Natural killer cell treated with Interleukin-12 subunit alpha and Interleukin-12 subunit beta and Interleukin-15 and Interleukin-18, amount 100 ng/mL, for 72 hours (primary cell): ENCODE data around the gene SPNS2. TPM values are rescaled to one million over a fixed set of nuclear protein-coding genes. Genes with fewer than 3 reads are reported as not detected.

Source experiments
- ATAC-seq, 2 donors: fragments of 150-1000 bp; cut with Tn5 transposase in 1 of 2; sonication (Bioruptor Pico), chemical (Tn5 transposase) in 1 of 2; 2 replicates each; pipeline ENCODE4 v1.10.0; 2021
- DNase-seq: peaks from one replicate; pipeline ENCODE4 v3.0.0; 2022; ENCODE audit warnings: low spot score
- H3K27ac Mint-ChIP-seq, 2 donors: 1 replicate in 1 of 2; 2 replicates in 1 of 2; pipeline ENCODE4 v1.8.0; 2022; ENCODE audit warnings: mixed read lengths in 2 of 2, mild to moderate bottlenecking in 1 of 2, moderate library complexity in 1 of 2
- H3K27me3 Mint-ChIP-seq, 2 donors: 1 replicate in 1 of 2; 2 replicates in 1 of 2; pipeline ENCODE4 v1.8.0; 2022; ENCODE audit warnings: mixed read lengths in 2 of 2
- H3K36me3 Mint-ChIP-seq: one replicate; pipeline ENCODE4 v1.8.0; 2022; ENCODE audit warnings: mixed read lengths
- H3K4me1 Mint-ChIP-seq, 2 donors: 1 replicate in 1 of 2; 2 replicates in 1 of 2; pipeline ENCODE4 v1.8.0; 2022; ENCODE audit warnings: low read depth in 2 of 2, mixed read lengths in 2 of 2, mild to moderate bottlenecking in 1 of 2
- H3K4me3 Mint-ChIP-seq: one replicate; pipeline ENCODE4 v1.8.0; 2022; ENCODE audit warnings: mixed read lengths
- H3K9me3 Mint-ChIP-seq: 2 replicates; pipeline ENCODE4 v1.8.0; 2022; ENCODE audit warnings: mixed read lengths
- total RNA-seq, 2 donors: library from RNA; stranded (reverse); gene quantifications; one replicate each; pipeline ENCODE4 v1.2.3, GENCODE V29; 2022

Gene SPNS2
- total RNA-seq, 2 donors from 2014 or later: not detected

DNA sequence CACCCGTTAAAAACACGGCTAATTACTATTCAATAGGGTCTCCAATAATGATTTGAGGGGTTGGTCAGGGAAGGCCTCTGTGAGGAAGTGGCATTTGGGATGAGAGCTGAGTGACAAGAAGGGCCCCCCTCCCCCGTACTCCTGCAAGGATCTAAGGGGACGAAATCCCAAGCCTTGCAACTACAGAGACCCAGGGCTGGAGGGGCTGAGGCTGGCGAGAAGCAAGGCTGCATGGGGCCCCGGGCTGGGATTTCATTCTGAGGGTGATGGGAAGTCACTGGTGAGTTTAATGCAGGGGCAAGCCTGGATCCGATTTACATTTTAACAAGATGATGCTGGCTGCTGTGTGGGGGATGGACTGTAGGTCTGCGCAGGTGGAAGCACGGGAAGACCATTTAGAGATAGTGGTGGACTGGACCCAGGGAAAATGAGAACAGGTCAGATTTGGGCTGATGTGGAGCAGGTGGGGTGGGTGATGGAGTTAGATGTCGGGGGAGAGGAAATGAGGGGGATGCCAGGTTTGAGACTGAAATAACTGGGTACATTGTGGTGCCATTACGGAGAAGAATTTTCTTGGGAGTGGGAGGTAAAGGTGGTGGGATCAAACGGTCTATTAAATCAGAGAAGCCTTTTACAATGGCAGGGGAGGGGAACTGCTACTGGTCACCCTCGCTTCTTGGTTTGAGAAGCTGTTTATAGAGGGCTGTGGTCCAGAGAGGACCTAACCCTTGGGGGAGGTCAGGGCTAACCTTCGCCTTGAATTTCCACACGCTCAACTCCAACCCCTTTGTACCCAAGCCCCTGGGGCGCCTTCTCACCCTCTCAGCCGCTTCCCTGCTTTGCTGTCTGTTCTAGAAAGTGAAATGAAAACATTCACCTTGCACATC is 57.4 kb downstream of the SPNS2 start:
- peak overlapping the region; percentile 95 for H3K4me3 Mint-ChIP-seq
- no peak for ATAC-seq
- no peaks in the 10 kb centered on the region for H3K27me3 Mint-ChIP-seq
- no peak for DNase-seq
- no peaks in the 10 kb centered on the region for H3K36me3 Mint-ChIP-seq
- no peaks in the 10 kb centered on the region for H3K9me3 Mint-ChIP-seq
- peaks cover 12 to 24% of the 10 kb centered on the region in 2 donors for H3K4me1 Mint-ChIP-seq
- peak overlapping the region; percentile 98 to 99 for H3K27ac Mint-ChIP-seq

DNA sequence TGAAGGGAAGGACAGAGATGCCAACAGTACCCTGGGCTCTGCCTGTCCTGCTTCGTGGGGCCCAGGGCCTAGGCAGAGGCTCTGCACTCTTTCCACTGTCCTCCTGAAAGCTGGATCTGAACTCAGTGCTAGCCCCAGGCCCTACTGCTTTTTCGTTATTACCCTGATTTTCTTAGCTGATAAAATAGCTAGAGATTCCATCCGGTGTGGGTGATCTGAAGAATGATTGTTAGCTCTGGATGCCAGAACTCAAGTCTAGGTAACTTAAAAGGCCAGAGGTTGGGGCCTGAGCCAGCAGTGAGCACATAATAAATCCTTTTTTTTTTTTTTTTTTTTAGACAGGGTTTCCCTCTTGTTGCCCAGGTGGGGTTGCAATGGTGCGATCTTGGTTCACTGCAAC is 58.3 kb downstream of the SPNS2 start:
- H3K4me3 Mint-ChIP-seq: peak overlapping the region; percentile 95
- no peaks in the 10 kb centered on the region for H3K9me3 Mint-ChIP-seq
- DNase-seq: no peak
- H3K27me3 Mint-ChIP-seq: no peaks in the 10 kb centered on the region
- H3K4me1 Mint-ChIP-seq: peaks cover 14 to 24% of the 10 kb centered on the region in 2 donors
- no peak for ATAC-seq
- no peaks in the 10 kb centered on the region for H3K36me3 Mint-ChIP-seq
- no peak overlapping the region for H3K27ac Mint-ChIP-seq

- no peaks in the 10 kb centered on the region for H3K36me3 Mint-ChIP-seq
- ATAC-seq (no peak), DNase-seq (no peak)
- no peak overlapping the region for H3K27ac Mint-ChIP-seq
- H3K27me3 Mint-ChIP-seq: no peaks in the 10 kb centered on the region
- H3K9me3 Mint-ChIP-seq: no peaks in the 10 kb centered on the region
- no peak overlapping the region for H3K4me3 Mint-ChIP-seq
- peaks cover 22 to 28% of the 10 kb centered on the region in 2 donors for H3K4me1 Mint-ChIP-seq
Measured at GRCh38 chr17:4557626-4558346, 59.1 kb downstream of the SPNS2 start.

- Mint-ChIP-seq H3K27me3 (no peaks in the 10 kb centered on the region), H3K9me3 (no peaks in the 10 kb centered on the region), H3K4me1 (peaks cover 28 to 29% of the 10 kb centered on the region in 2 donors), H3K27ac (no peak overlapping the region), H3K36me3 (no peaks in the 10 kb centered on the region), H3K4me3 (no peak overlapping the region)
- ATAC-seq: no peak
- no peak for DNase-seq
Measured at GRCh38 chr17:4558347-4558971, 59.8 kb downstream of the SPNS2 start.

- Mint-ChIP-seq H3K9me3 (no peaks in the 10 kb centered on the region), H3K4me3 (no peak overlapping the region), H3K36me3 (no peaks in the 10 kb centered on the region), H3K4me1 (peaks cover 22 to 32% of the 10 kb centered on the region in 2 donors), H3K27ac (no peak overlapping the region), H3K27me3 (no peaks in the 10 kb centered on the region)
- no peak for ATAC-seq
- no peak for DNase-seq
Measured at GRCh38 chr17:4559139-4559791, 60.6 kb downstream of the SPNS2 start.

- no peak overlapping the region for H3K27ac Mint-ChIP-seq
- no peaks in the 10 kb centered on the region for H3K36me3 Mint-ChIP-seq
- no peak overlapping the region for H3K4me3 Mint-ChIP-seq
- ATAC-seq (no peak), DNase-seq (no peak)
- no peaks in the 10 kb centered on the region for H3K27me3 Mint-ChIP-seq
- no peaks in the 10 kb centered on the region for H3K9me3 Mint-ChIP-seq
- peaks cover 17 to 32% of the 10 kb centered on the region in 2 donors for H3K4me1 Mint-ChIP-seq
Measured at GRCh38 chr17:4559966-4560365, 61.3 kb downstream of the SPNS2 start.

DNA sequence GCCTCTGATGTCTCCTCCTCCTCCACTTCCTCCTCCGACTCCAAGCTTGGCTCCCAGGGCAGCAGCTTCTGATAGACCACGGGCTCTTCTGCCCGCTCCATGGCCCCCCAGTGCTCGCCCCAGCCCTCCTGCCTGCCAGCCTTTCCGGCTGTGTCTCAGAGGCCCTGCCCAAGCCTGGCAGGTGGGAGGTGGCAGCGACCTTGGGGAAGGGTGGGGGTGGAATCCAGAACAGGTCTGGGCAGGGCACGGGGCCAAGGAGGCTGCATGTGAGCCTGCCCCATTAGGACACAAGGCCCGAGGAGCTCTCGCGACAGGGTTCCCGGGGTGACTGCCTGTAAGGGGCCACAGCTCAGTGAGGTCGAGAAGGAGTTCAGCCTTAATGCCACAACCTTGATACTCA is 61.7 kb downstream of the SPNS2 start, which contains the start of gene GGT6:
TSS of gene GGT6 (minus strand) at position 157 of the 400 bp plus-strand sequence. CDS start at position 101, 56 bp downstream.
- H3K27me3 Mint-ChIP-seq: no peaks in the 10 kb centered on the region
- no peak for ATAC-seq
- H3K4me3 Mint-ChIP-seq: no peak within 1 kb of the TSS
- no peak within 1 kb of the TSS for H3K27ac Mint-ChIP-seq
- H3K4me1 Mint-ChIP-seq: peaks cover 14 to 30% of the 10 kb centered on the region in 2 donors
- no peak for DNase-seq
- H3K9me3 Mint-ChIP-seq: no peaks in the 10 kb centered on the region
- no peaks in the 10 kb centered on the region for H3K36me3 Mint-ChIP-seq

- no peaks in the 10 kb centered on the region for H3K27me3 Mint-ChIP-seq
Measured at GRCh38 chr17:4560837-4561256, 62.2 kb downstream of the SPNS2 start.

GRCh38 chr17:4562015-4562969 is 63.6 kb downstream of the SPNS2 start:
- DNase-seq (no peak), ATAC-seq (no peak)
- no peak overlapping the region for H3K4me3 Mint-ChIP-seq
- H3K4me1 Mint-ChIP-seq: peaks cover 9 to 25% of the 10 kb centered on the region in 2 donors
- H3K27ac Mint-ChIP-seq: peak overlapping the region in 1 of 2 donors; percentile 3
- H3K27me3 Mint-ChIP-seq: no peaks in the 10 kb centered on the region
- H3K9me3 Mint-ChIP-seq: no peaks in the 10 kb centered on the region
- no peaks in the 10 kb centered on the region for H3K36me3 Mint-ChIP-seq

More at GRCh38 chr17:4560837-4561256, 62.2 kb downstream of the SPNS2 start:
- H3K27ac Mint-ChIP-seq: no peak overlapping the region
- H3K36me3 Mint-ChIP-seq: no peaks in the 10 kb centered on the region
- peaks cover 13 to 30% of the 10 kb centered on the region in 2 donors for H3K4me1 Mint-ChIP-seq
- no peaks in the 10 kb centered on the region for H3K9me3 Mint-ChIP-seq
- DNase-seq (no peak), ATAC-seq (no peak)
- H3K4me3 Mint-ChIP-seq: no peak overlapping the region

DNA sequence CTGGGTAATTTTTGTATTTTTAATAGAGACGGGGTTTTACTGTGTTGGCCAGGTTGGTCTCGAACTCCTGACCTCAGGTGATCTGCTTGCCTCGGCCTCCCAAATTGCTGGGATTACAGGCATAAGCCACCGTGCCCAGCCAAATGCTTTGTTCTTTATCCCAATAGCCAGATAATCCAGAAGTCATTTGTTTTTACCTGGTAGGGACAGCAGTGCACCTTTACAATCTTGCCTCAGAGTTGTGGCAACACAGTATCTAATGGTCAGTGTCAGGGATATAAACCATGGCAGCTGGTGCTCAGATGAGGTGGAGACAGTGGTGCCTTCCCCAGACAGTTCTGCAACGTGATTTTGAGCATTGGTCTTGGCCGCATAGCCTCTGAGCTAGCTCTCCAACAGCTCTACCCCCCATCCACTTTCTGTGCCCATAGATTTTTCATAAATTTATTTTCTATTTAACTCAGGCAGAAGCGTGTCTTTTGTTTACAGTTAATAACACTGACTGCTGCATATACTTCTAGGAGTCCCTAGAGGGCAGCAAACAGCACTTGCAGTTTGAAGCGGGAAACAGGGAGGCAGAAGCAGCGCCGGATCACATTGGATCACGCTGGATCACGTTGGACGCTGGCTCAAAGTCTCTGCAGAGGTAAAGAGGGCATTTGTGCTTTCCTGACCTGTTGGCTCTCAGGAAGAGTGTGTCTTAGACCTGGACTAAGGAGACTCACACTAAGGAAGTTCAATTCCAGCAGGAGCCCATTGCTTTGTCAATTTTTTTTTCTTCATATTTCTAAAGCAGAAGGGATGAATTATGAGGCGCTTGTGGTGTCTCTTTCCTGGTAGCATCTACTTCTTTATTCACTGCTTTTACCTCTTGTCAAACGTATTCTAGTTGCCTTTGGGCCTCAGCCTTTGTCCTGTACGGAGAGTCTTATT is 66.8 kb downstream of the SPNS2 start:
- ATAC-seq (peak; percentile 80 to 82), DNase-seq (peak; percentile 72)
- Mint-ChIP-seq H3K36me3 (no peaks in the 10 kb centered on the region), H3K4me3 (no peak overlapping the region), H3K9me3 (no peaks in the 10 kb centered on the region), H3K27me3 (peaks cover 0 to 6% of the 10 kb centered on the region in 2 donors), H3K27ac (no peak overlapping the region), H3K4me1 (peaks cover 9 to 25% of the 10 kb centered on the region in 2 donors)

DNA sequence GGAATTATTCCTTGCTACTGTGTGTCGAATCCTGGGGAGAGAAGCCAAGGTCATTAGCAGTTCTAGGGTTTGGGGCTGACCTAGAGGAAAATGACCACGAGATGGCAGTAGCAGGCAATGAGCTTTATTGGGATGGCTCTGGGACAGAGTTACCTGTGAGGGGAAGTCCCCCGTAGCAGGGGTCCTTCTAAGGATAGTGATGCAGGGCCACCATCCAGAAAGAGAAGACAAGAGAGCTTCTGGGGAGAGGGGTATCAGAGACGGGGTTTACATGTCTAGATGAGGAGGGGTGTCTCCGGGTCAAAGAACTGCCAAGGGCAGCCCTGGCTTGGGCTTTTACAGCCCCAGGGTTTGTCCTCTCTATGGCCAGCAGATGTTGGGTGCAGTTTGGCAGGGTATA is 68.1 kb downstream of the SPNS2 start:
- ATAC-seq: peak in 1 of 2 donors; percentile 38
- no peak for DNase-seq
- H3K36me3 Mint-ChIP-seq: no peaks in the 10 kb centered on the region
- peaks cover 9 to 25% of the 10 kb centered on the region in 2 donors for H3K4me1 Mint-ChIP-seq
- H3K27ac Mint-ChIP-seq: no peak overlapping the region
- no peaks in the 10 kb centered on the region for H3K9me3 Mint-ChIP-seq
- H3K4me3 Mint-ChIP-seq: no peak overlapping the region
- peaks cover 0 to 6% of the 10 kb centered on the region in 2 donors for H3K27me3 Mint-ChIP-seq

DNA sequence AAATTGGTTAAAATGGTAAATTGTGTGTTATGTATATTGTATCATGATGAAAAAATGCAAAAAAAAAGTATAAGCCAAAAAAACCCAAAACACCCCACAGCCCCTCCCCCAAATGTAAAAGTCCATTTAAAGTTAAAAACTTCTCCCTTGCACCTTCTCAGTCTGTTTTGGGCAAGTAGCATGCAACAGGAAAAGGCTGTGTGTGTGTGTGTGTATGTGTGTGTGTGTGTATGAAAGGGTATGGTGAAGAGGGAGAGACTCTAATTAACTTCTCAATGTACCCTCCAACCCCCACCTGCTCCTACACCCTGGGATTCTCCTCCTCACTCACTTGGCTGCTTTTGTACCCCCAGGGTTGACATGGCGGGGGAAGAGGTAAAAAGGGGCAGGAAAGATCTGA is 70.9 kb downstream of the SPNS2 start:
- H3K27ac Mint-ChIP-seq: no peak overlapping the region
- H3K9me3 Mint-ChIP-seq: no peaks in the 10 kb centered on the region
- no peak for ATAC-seq
- DNase-seq: no peak
- H3K27me3 Mint-ChIP-seq: peaks cover 6% of the 10 kb centered on the region in 2 donors
- no peaks in the 10 kb centered on the region for H3K36me3 Mint-ChIP-seq
- H3K4me1 Mint-ChIP-seq: peaks cover 15 to 16% of the 10 kb centered on the region in 2 donors
- H3K4me3 Mint-ChIP-seq: no peak overlapping the region
